Stimulated activated CD4-positive, alpha-beta T cell treated with anti-CD3 and anti-CD28 coated beads, Interleukin-1b, Interleukin-23, amount 100 ng/mL, for 1 hour (primary cell): ENCODE data around the gene RAB1B.

ENCODE experiments used
- DNase-seq, 2 donors: peaks; one replicate each; pipeline ENCODE4 v3.0.0-alpha.2; 2020; ENCODE audit warnings: low read depth in 2 of 2

RAB1B gene

DNA sequence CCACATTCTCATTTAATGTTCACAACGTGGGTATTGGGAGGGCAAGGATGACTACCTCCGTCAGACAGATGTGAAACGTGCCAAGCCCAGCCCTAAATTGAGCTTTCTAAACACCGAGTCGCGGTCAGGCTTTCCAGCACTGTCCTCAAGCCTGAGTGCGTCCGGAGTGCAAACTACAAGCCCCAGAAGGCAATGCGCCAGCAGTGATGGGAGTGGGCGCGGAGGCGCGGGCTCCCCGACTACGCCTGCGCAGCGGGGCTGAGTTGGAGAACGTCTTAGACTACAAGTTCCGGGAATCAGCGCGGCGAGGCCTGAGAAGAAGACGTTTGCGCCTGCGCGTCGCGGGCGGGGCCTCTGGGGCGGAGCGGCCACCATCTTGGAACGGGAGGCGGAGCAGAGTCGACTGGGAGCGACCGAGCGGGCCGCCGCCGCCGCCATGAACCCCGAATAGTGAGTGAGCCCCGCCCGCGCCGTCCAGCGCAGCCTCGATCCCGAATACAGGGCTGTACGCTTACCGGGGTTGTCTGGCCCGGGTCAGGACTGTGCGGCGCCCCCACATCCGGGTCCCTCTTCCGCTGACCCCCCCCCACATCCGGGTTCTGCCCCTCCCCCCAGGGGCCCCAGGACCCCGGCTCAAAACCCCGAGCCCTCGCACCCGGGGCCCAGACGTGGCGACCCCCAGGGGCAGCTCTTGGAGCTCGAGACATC, at the start of gene RAB1B:
Gene RAB1B (plus strand): TSS at position 396 of the 708 bp plus-strand sequence. CDS start 41 bp downstream, at position 437.
- DNase-seq: peak; percentile 97 to 99

DNA sequence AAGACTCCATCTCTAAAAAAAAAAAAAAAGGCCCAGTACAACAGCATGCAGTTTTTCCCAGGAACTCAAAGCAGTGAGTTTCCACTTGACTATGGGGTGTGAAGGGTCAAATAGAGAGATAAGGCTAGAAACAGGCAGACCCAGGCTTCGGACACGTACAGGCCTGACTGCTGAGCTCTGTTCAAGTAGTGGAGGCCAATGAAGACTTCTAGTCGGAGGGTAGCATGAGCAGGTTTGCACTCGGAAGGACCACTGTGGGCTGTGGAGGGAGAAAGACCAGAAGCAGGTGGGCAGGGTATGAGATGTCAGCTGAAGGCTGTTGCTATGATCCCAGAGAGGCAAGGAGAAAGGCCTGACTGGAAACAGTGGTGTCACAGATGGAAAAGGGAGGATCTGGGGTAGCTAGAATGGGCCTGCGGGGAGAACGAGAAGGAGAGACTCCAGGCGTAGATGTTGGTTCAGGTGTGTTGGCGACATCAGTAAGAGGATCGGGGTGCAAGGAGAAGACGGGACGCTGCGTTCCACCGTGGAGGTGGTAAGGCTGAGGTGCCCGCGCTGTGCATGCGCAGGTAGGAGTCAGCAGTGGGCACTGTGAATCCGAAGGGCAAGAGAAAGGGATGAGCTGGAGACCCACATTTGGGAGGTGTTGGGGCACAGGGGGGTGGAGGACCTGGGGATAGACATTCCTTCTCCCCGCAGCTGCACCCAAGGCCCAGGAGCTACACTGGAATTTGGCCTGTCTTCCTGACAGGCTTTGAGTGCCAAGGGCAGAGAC, 49.4 kb upstream of the RAB1B start:
- no peak for DNase-seq

DNA sequence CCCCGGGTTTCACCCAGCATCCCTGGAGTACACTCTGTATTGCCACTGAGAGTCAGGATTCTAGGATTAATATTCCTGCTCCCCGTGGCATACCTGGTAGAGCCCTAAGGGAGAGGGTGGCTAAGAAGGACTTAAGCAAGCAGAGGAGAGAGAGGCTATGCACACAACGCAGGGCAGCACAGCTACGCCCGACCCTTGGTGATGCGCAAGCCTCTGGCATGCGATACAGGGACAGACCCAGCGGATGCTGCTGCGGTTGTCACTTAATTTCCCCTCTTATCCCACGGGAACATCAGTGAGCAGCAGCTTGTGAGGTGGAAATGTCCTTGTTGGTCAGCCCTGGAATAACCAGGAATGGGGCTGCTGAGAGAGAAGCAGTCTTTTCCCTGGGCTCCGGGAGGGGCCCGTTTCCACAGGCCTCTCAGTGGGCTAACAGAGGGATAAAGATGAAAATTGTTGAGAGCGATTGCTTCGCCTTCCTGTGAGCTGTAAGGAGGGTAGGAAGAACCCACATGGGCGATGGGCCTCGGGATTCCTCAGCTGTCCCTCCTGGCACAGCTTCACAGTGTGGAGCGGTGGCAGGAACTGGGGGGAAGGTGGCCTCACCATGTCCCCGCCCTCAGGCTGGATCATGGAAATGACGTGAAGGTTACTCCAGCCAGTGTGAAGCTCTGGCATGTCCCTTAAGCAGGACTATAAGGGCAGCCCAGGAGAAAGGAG, 48.4 kb upstream of the RAB1B start:
- no peak for DNase-seq

DNA sequence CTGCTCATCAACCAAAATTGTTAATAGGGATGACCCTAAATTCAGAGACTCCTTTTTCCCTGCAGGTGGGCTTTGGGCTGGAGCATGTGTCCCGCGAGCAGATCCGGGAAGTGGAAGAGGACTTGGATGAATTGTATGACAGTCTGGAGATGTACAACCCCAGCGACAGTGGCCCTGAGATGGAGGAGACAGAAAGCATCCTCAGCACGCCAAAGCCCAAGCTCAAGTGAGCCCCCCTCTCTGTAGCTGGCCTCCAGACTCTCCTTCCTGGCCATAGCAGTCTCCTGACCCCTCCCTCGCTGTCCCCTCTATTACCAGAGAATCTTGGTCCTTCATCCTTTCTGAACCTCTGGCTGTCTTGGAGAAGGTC, 47.9 kb upstream of the RAB1B start:
- DNase-seq: no peak

DNA sequence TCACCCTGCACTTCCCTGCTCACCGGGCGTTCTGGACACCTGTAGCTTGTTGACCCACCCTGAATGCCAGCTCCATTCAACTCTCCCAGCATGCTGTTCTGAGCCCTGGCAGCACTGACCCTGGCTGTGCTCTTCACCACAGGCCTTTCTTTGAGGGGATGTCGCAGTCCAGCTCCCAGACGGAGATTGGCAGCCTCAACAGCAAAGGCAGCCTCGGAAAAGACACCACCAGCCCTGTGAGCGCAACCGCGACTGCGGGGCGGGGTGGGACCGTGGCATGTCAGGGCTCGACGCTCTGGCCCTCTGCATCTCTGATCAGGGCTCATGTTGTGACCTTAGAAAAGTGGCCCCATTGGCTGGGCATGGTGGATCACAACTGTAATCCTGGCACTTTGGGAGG, 47.4 kb upstream of the RAB1B start:
- no peak for DNase-seq

DNA sequence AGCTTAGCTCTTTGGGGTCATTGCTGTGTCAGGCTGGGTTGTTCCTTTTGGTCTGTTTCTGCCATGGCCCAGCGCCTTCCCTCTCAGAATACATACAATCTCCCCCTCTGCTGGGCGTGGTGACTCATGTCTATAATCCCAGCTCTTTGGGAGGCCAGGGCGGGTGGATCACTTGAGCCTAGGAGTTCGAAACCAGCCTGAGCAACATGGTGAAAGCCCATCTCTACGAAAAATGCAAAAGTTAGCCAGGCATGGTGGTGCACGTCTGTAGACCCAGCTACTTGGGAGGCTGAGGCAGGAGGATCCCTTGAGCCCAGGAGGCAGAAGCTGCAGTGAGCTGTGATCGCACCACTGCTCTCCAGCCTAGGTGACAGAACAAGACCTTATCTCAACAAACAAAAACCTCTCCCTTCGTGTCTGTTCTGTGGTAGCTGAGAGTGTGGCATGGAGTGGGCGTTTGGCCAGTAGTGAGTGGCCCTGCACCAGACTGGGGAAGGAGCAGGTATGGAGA, 46.7 kb upstream of the RAB1B start:
- DNase-seq: no peak

DNA sequence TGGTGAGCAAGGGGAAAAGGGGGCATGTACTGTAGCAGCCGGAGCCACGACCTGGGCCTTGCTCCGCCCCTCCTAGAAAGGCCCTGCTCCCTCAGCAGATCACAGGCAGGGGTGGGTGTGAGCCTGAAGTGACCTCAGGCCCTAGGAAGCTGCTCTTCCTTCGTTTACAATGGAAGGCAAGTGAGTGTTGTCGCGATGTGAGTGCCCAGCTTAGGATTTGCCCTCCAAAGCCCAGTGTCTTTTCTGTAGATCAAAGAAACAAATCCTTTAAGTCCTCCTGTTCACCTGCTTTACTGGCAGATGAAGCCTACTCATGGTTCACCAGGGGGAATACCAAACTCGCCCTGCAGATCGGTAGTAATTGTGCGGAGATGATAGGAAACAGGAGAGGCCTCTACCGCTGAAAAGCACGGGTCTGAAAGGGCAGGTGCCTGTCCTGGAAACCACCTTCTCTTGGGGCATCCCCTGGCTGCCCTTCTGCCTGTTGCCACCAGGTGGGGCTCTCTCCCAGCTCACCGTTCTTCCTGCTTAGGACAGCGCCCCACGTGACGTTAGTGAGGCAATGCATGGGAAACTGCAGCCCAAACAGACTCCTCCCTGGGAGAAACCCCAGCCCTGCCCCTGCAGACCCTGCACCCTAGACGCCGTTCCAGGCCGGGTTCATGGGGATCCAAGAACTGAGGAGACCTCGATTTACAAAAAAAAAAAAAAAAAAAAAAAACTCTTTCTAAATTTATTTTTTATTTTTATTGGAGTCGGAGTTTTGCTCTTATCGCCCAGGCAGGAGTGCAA, 45.9 kb upstream of the RAB1B start:
- DNase-seq: peak; percentile 83 to 86

DNA sequence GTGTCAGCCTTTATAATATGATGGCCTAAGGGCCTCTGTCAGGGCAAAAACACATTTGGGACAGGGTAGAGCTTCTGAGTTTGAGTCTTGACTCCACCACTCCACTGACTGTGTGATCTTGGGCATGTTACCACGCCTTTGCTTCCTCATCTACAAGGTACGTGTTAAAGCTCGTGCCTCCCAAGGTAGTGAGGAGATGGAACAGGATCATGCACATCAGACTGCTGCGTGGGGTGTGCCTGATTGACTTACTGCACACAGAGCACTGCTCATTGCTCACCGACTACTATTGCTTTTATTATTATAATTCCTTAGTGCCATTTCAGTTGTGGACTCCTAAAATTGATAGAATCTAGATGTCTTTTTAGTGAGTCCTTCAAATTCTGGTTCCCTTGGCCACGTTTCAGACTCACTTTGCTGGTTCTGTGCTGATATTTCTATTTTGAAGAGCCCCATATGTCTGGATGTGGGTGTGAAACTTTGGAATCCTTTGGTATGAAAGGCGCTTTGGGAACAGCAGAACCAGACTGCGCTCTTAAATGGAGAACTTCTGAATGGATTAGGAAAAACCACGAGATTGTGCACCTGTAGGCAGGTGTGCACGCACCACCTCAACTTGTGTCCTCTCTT, 44.1 kb upstream of the RAB1B start:
- DNase-seq: no peak

DNA sequence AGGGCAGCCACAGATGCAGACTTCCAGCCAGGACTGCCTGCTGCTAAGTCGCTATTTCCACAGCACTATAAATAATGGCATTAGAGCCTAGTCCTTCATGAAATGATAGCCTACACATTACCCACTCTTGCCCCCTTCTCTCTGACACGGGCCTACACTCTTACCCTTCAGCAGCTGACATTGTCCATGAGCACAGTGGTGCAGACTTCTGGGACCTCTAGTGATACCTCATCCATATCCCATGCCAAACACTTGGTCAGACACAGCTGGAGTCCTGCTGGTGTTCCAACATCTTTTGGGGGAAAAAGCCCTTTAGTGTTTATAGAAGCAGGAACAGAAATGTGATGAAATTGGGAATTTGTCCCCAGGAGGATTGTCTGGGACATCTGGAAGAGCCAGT, 43.4 kb upstream of the RAB1B start:
- DNase-seq: no peak

DNA sequence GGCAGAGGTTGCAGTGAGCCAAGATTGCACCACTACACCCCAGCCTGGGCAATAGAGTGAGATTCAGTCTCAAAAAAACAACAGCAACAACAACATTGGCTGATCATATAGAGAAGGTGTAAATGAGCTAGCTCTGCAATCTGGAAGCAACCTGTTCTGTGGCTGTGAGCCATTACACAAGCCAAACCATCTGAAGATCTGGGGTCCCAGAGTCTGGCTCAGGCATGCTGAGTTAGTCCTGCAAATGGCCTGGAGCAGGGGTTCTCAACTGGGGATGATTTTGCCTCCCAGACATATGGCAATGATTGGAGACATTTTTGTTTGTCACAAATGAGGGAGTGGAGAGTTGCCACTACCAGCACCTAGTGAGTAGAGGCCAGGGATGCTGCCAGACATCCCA, 42.3 kb upstream of the RAB1B start:
- DNase-seq: no peak

DNA sequence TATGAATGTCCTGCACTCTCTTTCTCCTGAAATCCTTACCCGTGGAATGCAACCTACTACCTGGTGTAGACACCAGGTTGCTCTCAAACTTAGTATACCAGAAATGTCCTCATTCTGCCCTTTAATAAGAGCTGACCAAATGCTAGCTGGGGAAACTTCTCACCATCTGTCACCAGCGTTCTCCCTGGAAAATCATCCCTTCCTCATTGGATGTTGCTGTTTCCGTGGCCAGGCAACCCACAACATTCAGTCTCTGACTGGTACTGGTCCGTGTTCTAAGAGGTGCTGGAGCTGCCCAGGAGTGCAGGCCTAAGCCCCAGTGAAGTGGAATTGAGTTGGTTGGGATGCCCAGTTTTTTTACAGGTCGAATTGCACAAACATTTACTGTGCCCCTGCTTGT, 40.7 kb upstream of the RAB1B start:
- no peak for DNase-seq

DNA sequence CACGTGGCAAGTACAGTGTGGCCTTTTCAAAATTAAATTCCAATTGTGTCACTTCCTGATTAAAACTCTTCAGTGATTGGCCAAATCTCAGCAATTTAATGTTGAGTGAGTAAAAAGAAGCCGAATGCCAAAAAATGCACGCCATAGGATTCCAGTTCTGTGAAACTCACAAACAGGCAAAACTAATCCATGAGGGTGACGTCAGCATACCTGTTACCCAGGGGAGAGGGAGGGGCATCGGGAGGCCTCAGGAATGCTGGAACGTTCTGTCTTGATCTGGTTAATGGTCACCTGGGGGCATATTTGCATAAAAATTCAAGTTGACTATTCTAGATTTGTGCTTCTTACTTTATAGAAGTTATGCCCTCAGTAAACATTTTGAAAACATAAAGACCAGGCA, 39.9 kb upstream of the RAB1B start:
- no peak for DNase-seq

DNA sequence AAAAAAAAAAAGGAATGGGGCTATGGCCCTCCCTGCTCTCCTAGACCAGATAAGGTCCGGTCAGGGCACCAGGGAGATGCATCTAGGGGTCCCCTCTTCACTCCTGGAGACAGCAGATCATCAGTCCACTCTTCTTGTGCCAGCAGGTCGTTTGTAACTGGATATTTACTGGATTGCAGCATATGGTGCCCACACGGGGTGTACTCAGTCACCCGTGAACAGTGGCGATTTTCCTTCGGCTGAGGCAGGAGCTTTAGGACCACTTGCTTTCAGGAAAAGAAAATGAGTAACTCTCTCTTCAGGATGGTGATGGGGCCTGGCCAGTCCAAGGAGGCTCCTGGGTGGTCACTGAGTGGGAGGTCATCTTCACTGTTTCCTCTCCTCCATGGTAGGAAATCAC, 38.3 kb upstream of the RAB1B start:
- no peak for DNase-seq

DNA sequence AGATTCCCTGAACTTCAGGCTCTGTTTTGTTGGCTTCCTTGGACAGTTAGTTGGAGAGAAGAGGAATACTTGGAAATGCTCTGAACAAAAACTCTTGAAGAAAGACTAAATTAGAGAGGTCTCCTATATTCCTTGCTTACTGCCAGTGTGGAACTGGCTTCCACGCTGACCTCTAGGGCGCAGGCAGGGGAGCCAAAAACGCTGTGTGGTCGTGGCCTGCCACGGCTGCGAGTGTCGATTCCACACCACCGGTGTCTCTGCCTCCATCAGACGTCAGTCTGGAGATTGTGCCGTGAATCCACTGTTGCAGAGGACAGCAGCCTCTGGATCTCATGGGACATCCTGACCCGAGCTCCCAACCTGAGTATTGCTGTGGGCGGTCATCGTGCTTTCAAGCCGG, 37.5 kb upstream of the RAB1B start:
- no peak for DNase-seq

DNA sequence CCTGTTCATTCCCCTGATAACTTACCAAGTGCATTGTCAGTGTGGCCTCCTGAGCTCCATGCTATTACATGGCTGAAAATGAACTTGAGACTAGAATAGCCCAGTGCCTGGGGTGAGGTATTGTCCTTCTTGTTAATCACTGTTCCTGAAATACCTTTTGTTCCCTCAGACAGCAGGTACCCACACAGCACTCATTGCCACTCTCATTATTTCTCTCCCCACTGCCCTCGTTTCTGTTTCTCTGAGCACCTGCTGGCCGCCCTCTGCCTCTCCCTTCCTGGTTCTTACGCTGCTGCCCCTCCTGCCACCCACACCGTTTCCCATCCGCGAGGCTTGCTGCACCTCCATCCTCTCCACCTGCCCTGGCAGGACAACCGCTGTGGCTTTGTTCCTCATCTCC, 36.9 kb upstream of the RAB1B start:
- no peak for DNase-seq

DNA sequence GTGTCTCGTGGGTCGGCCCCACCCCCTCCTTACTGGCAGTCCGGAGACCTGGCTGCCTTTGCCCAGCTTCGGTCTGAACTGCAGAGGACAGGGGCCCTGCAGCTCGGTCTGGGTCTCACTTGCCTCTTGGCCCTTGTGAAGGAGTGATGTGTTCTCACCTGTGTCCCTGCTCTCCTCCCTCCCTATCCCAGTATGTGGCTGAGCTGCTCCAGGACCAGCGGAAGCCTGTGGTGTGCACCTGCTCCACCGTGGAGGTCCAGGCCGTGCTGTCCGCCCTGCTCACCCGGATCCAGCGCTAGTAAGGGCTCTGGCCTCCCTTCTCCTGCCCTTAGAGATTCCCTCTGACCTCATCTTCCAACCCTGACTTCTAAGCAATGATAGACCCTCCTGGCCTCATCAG, 35.7 kb upstream of the RAB1B start:
- no peak for DNase-seq

DNA sequence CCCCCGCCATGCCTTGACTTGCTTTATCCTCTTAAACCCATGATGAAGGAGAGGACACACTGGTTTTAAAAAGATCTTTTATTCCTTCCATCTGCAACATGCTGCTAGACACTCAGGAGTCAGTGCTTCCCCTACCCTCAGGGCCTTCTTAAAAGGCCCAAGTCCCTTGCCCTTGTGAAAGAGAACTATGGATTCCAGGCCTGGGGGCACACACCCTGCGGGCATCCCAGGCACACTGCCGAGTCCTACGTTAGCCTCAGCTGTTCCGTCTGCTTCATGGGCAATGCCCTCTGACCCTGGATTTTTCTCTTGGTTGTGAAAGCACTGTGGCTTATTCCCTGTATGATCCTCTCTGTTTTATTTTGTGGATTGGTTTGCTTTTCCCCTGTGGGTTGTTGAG, 35.1 kb upstream of the RAB1B start:
- DNase-seq: no peak

DNA sequence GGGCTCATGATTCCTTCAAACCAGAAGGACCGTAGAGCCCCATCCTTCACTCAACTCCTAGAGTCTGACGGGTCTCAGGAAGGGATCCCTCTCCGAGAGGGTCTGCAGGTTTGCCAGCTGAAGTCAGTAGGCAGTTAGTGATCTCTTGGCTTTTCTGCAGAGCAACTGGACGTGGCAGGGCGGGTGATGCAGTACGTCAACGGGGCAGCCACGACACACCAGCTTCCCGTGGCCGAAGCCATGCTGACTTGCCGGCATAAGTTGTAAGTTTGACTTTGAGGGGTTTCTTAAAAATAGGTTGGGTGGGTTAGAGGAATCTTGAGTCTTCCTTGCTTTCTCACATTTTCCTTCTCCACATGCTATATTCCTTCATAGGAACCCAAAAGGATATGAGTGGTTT, 33.3 kb upstream of the RAB1B start:
- DNase-seq: no peak

DNA sequence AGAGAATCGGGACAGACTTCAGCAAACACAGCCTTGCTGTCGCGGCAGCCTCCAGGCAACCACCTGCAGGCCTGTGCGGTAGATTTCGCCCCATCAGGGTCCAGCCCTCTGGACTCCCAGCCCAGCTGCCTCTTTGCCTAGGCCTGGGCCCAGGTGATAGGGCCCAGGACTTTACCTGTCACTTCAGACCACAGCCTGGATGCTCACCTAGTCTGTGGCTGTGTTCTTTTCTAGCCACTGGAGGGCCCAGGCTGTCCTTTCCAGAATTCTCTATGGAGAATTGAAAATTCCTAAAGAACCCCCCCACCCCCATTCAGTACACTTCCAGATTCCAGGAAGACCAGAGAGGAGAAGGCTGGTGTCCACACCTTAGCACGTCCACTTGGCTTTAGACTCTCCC, 30.6 kb upstream of the RAB1B start:
- DNase-seq: no peak

DNA sequence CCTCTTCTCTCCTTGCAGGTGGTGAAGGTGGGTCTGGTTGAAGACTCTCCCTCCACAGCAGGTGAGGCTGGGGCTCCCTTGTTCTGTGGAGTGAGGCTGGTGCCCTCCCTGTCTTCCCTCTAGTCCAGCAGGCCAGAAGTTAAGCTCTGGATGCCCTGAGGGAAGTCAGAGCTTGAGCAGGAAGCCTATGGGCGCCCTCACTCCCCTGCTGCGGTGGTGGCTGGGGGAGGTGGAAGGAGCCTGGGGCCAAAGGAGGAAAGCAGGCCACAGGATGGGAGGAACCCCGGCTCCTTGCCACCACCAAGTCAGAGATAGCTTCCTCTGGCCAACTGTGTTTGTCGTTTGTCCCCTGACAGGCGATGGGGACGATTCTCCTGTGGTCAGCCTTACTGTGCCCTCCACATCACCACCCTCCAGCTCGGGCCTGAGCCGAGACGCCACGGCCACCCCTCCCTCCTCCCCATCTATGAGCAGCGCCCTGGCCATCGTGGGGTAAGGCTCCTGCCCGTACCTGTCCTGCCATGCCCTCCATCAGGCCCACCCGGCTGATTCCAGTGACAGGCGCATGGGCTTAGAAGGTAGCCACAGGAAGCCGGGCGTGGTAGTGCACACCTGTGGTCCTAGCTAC, 29.5 kb upstream of the RAB1B start:
- DNase-seq: no peak

DNA sequence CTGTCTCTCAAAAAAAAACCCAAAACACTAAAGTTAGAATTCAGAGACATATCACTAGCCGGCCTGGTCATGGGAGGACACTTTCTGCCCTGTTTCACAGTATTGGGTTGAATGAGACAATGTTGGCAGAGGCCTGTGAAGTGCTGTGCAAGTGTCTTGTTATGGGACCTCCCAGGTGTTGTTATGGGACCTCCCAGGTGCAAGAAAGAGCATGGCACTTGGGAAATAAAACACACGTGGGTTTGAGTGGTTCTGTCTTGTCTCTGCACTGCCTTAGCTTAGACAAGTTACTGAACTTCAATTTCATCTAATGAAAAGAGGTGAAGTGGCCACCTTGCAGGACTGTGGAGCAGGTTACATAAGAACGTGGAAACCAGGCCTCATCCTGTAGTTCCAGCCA, 28.9 kb upstream of the RAB1B start:
- no peak for DNase-seq
